NK-92 treated with Interleukin-12 subunit alpha and Interleukin-12 subunit beta, amount 100 ng/mL, for 24 hours (cell line): Measurements from ENCODE around the gene BICD1.
"Not testable (repeated sequence)": the region's sequence is repeated elsewhere in the genome, so short reads cannot be mapped to it uniquely, and the experiment has no call there.

Experiments
- DNase-seq: peaks from one replicate; lab custom pipeline; 2025; lab: John Stamatoyannopoulos, UW

Gene BICD1

DNA sequence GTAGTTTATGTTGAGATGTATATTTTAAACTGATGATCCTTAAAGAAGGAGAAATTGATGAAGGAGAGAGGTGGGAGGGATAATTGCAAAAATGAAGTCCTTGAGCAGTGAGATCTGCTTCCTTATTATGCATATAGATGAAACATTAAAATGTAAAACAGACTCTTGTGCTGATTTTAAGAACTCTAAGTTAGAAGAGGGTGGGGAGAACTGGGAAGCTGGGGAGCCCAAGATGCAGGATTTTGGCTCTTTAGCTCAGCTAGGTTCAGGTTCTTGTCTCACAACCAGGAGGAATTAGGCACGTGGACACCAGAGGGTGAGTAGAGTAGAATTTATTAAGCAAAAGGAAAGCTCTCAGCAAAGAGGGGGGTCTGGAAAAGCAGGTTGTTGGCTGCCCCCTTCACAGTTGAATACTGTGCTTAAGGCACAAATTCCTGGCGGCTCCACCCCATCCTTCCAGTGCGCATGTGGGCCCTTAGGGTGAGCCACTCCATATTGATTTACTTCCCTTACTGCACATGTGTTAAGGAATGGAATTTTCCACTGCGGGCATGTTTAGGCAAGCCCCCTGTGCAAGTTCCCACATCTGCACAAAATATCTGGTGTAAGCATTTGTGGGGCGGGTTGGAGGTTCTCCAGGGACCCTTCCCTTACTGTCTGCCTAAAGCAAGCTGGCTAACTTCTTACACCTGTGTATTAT lies 141.9 kb downstream of the BICD1 start:
- DNase-seq = no peak

DNA sequence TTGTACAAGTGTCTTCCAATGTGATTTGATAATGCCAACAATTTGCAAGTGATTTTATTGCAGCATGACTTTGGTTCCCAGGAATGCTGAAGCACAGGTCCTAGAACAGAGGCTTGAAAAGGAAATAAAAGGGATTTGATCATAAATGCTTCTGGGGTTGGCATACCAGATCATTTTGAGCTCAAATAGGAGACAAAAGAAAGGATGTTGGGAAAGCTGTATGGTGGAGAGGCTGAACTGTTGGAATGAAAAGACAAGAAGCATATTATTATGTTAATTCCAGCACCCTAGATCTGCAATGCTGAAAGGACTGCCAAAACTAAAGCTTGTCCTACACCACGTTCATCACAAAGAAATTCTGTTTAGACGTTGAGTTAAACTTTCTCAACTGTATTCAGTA lies 143.1 kb downstream of the BICD1 start:
- DNase-seq = no peak

DNA sequence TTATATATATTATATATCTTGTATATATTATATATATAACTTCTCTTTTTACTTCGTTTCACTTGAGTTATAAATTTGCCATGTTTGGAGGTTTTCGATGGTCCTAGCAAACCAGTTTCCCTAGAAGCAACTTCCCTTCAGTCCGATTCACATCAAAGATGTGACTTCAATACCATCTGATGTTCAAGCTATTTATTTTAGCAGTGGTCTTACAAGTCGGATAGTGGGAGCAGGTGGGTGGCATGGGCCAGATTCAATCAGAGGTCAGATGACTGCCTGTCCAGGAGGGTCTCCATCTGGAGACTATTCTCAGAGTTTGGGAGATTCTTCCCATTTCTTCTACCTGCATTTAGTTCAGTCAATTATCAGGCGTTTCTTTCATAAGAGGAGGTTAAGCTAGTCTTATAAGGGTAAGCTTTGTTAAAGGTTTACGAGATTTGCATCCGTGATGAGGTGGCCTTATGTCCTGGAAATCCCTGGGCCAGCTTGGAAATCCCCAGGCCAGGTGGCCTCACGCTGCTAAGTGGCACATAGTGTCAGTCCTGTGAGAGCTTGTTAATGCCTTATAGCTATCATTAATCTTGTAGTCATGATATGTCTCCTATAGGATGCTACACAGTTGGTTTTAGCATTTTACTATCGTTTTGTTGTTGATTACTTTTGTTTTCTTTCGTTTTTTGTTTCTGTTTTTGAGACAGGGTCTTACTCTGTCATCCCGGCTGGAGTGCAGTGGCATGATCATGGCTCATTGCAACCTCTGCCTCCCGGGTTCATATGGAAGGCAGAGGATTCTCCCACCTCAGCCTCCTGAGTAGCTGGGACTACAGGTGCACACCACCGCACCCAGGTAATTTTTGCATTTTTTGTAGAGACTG lies 145.8 kb downstream of the BICD1 start:
- DNase-seq = no peak

DNA sequence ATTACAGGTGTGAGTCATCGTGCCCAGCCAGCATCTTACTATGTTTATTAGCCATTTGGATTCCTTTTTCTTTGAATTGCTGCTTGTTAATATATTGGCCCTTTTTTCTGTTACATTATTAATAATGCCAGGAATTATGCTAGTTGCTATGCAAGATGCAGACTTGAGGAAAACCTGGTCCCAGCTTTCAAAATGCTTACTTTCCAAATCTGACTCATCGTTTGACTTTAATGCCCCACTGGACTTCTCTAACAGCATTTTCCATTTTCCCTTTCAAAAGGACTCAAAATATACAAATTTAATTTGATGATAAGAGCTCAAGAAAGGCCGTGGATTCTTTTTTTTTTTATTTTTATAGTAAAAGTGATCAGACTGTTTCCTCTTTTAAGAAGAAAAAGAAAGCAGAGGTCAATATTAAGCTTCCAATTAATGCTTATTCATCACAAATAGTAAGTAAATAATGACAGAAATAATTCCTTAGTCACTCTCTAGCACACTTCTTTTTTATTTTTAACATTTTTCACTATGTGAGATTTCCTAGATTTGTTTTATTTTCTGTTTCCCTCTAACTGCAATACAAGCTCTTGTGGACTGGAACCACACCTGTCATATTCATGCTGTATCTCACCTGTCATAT lies 146.6 kb downstream of the BICD1 start:
- DNase-seq = no peak

DNA sequence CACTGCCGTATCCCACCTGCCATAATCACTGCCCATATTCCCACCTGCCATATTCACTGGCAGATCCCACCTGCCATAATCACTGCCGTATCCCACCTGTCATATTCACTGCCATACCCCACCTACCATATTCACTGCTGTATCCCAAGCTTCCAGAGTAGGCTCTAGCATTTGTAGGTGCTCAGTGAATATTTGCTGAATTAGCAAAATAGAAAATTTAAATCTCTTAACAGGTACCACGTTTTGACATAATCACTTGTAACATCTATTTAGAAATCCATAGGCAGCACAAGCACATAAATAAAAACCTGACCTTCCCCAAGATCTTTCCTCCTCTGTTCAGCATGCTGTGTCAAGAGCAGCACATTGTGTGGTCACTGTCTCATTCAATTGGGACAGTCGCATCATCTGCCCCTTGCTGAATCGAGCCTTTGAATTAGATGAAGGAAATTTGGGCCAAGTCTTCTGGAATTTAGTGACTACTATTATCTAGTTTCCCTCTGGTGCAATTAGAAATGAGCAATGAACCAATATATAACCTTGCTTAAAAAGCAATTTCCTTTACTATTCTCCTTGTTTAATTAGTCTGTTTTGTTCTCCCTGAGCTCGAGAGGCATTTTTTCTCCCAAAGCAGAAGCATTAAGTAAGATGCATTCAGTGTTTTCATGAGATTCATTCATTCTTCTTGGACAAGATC lies 147.8 kb downstream of the BICD1 start:
- no peak for DNase-seq

DNA sequence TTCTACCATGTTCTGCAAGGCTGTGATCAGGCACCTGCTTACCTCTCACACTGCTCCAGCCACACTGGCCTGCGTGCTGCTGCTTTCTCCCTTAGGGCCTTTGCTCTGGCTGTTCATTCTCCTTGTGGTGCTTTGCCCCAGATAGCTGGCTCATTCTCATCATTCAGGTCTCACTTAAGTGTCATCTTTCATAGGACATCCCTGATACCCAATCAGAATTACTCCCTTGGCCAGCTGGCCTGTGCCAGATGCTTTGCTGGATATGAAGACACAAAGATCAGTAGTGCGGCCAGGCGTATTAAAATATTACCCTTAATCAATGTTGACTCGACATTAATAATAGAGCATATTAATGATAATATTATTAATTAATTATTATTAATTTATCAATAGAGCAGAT lies 148.9 kb downstream of the BICD1 start:
- no peak for DNase-seq

DNA sequence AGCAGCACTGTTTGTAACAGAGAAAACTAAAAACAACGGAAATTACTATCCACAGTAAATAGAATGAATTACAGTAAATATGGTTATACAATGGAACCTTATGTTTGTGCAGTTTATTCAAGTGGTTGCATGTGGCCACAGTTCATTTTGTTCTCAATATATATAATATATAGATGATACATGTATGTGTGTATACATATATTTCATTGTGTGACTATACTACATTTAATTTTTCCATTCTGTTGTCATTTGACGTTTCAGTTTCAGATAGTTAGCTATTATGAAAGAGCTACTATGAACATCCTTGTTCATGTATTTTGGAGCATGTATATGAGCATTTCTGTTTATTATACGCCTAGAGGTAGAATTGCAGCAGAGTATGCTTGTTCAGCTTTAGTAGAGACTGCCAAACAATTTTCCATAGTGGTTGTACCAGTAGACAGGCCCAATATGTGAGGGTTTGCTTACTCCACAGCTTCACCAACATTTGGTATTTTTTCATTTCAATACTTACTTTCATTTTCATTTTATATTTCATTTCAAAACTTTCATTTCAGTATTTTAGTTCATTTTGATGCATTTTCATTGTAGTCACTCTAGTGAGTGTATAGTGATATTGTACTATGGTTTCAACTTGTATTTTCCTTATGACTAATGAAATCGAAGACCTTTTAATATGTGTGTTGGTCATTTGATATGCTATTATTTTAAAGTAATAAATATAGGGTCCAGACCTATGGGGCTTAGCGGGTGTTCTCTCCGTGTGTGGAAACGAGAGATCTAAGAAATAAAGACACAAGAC lies 151.2 kb downstream of the BICD1 start:
- DNase-seq = no peak

DNA sequence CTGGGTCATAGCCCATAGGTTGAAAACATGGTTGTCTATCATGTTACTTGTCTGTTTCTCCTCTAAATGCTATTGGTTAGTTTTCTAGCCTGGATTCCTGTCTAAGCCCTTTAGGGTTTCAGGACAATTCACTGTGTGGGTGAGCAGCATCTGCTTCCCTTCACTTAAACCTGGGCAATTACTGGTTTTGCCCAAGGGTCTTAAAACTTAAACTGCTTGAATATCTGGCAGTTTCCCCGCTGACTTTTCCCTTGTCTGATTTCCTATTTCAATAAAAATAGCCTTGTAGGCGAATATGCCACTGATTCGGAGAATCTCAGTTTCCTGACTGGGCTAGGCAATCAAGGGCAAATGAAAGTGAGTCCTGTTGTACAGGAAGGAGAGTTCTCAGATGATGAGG lies 154.0 kb downstream of the BICD1 start:
- DNase-seq = no peak

DNA sequence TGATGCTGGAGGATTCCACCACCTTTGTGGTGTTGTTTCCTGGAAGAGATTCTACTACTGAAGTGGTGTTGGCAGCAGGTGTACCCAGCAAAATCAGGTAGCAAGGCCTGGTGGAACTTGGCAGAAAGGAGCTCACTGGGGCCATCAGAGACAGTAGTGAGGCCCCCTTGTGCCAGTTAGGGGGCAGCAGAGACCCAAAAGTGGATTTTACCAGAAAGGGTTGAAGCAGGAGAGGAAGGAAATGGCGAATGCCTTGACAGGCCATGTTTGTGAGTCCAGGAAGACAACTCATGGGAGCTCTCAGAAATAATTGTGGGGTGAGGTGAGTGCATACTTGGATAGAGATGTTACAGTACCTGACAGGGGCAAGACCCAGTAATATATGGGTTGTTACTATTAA lies 155.0 kb downstream of the BICD1 start:
- DNase-seq = no peak

DNA sequence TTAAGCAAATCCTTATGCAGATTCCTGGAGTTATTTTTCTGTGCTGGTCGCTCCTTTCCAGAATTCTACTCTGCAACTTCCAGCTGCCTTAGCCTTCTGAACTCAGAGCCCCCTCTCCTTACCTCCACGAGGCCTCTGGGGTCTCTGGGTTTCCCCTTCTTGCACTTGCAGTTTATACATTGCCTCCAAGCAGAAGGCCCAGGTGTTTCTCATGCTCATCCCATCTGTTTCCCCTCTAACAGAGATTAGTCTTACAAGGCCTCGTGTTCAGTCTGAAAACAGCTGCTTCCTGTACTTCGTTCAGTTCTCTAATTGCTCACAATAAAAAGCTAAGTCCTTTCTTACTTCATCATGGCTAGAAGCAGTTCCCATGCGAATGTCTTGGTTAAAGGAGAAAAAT lies 158.3 kb downstream of the BICD1 start:
- no peak for DNase-seq

DNA sequence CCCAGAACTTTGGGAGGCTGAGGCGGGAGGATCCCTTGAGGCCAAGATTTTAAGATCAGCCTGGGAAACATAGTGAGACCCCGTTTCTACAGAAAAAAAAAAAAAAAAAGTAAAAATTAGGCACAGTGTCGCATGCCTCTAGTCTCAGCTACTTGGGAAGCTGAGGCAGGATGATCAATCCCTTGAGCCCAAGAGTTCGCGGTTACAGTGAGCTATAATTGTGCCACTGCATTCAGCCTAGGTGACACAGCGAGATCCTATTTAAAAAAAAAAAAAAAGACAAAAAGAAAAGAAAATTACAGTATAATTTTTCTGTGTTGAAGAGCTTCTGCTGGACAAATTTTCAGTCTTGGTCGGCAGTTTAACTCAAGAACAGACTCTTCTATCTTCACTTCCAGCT lies 158.8 kb downstream of the BICD1 start:
- no peak for DNase-seq

DNA sequence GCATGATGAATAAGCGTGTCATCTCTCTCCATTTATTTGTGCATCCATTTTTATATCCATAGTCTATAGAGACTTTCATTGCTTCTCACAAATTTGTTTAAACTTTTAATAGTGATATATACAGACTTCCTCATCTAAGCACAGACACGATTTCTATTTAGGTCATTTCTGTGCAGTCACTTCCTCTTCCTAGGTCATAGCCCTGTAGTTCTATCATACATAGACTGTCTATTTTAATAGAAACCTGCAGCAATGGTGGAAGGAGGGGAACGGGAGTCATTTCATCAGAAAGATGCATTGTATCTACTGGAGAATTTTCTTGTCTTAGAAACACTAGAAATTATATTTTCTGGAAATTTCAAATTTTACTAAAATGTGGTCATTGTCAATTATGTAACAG lies 159.3 kb downstream of the BICD1 start:
- DNase-seq = no peak

DNA sequence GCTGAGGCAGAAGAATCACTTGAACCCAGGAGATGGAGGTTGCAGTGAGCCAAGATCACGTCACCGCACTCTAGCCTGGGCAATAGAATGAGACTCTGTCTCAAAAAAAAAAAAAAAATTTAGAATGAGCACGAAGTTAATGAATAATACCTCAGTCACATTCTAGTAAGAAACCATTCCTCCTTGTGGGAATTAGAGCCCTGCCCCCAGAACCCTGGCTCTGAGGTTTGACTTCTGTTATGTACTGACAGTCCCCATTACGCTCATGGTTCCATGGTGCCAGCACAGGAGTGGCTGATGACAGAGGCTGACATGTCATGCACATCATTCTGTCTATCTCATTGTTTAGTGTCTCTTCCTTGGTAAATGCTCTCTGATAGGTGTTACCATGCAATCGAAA lies 160.1 kb downstream of the BICD1 start:
- DNase-seq = no peak

DNA sequence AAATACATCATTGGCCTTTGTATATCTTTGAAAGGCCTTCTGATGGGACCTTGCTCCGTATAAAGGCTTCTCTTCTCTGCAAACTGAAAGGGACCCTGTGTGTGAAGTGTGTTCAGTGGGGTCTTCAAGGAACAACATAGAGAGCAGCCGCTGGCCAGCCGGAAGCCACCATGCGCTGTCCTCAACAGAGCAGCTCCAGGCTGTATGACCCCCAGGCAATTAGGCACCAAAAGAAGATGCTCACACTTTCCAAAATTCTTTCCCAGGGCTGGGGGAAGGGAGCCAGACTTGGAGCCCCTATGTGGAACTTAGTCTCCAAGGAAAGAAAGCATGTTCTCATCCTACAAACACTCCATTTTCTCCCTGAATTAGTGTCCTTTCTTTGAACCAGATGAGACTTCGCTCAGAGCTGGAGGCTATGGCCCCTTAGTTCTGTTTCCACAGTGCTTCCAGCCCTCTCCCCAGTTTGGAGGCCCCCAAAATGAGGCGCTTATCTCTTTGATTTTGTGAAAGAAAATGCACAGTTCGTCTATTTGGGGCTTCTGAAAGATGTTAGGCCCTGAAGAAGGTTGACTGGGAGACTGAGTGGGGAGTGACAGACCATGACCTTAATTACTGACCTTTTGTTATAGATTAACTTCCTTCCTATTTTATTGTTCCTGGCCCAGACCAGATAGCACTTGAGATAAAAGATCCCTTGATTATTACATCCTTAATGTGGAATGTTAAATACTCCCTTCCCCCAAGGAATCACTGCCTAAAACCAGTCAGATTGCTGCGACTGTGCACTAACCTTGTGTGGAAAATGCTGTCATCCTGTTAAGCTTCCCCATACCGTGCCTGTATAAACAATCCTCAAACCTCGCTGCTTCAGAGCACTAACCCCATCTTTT lies 164.4 kb downstream of the BICD1 start:
- DNase-seq = no peak

DNA sequence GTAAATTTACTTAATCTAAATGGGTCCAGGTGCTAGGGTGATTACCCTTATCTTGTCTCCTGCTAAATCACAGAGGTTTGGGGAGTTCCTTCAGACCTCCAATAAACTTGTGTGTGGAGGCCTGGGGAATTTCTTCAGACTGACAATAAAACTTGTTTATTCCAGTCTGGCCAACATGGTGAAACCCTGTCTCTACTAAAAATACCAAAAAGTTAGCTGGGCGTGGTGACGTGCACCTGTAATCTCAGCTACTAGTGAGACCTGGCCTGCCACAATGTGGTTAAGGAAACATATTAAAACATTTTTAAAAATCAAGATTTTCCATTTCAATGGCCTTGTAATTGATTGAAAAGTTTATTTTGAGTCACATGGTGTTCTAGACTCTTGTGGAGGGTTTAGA lies 165.8 kb downstream of the BICD1 start:
- no peak for DNase-seq

DNA sequence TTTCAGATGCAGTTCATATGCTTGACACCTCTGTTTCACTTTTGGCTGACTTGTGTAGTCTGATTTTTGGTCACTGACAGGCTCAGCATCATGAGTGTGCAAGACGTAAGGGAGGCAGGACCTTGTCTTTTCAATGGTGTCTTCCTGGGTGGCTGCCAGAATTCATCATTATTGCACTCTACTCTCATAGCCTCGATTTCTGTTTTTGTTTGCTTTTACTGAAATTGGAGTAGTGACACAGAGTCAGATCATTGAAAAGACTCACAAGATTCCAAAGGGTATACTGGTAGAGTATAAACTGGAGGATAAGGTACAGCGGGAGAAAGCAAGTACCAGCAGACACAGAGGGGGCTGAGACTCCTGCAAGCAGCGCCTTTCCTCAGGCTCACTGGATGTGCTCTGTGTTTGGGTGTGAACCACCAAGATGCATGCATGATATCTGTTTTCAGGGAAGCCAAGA lies 166.4 kb downstream of the BICD1 start:
- no peak for DNase-seq

DNA sequence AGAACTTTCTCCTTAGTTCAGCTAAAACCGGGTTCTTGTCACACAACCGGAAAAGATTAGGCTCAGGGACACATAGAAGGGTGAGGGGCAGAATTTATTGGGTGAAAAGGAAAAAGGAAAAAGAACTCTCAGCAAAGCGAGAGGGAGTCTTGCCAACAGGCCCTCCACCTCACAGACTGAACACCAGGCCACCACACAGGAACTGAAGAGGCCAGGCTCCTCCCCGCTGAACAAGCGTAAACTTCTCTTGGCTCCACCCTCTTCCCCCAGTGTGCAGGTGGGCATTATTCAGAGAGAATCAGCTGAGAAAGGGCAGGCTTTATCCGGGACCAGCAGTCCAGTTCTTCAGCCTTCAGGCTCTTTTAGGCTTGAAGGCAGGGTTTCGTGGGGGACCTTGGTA lies 167.1 kb downstream of the BICD1 start:
- DNase-seq = no peak

DNA sequence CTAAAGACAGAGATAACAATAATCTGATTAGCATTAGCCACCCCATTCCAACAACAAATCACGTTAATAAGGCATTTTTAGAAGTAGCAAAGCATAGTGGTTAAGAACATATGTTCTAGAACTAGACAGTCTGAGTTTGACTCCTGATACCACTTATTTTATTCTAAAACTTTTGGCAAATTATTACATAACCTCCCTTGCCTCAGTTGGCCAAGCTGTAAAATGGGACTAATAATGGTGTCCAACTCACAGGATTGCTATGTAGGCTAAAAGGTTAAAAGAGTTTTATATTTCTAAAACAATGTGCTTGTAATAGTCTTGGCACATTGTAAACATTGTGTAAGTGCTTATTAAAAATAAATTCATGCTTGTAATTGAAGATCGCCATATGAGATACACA lies 168.0 kb downstream of the BICD1 start:
- no peak for DNase-seq

DNA sequence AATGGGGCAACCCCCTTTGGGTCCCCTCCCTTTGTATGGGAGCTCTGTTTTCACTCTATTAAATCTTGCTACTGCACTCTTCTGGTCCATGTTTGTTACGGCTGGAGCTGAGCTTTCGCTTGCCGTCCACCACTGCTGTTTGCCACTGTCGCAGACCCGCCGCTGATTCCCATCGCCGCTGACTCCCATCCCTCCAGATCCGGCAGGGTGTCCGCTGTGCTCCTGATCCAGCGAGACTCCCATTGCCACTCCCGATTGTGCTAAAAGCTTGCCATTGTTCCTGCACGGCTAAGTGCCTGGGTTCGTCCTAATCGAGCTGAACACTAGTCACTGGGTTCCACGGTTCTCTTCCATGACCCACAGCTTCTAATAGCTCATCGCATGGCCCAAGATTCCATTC lies 168.9 kb downstream of the BICD1 start:
- not testable (repeated sequence) for DNase-seq

DNA sequence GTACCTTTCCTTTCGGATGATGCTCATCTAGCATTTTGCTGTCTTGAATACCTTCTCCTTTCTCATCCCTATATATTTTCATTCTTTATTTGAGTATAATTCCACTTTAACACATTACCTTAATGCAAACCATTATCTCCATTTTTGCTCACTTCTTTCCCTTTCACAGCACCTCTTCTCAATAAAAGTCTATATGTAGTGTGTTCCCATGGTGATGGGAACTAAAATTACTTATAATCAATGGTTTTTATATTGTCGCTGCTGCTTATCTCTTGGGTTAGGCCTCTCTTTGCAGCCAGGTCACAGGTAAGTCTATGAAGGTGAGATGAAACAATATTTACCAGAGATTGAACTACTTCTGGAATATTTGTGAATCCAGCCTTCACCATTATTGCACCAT lies 171.1 kb downstream of the BICD1 start:
- DNase-seq = no peak

DNA sequence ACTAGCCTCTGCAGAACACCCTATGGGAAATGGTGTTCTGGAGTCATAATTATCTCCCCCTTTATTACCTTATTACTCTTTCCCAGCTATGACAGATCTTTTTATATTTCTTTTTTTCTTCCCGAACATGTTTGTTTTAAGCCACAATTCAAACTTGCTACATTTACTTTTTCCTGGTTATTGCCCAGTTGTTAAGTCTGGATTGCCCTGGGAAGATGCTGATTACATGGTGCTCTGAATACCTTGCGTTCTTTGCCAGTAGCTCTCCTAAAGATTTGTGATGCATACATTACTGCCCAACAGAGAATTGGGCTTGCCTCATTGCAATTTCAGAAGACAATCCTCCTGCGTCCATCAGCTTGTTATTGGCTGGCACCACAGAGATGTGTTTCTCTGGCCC lies 174.5 kb downstream of the BICD1 start:
- no peak for DNase-seq
